CD14-positive monocyte (primary cell): ENCODE results near the gene PTGDR. TPM values are rescaled to one million over a fixed set of nuclear protein-coding genes. Genes with fewer than 3 reads are reported as not detected.
A peak's percentile ranks its signal among the peaks of the same experiment; 100 is the strongest.

Experiments
- DNase-seq, 3 donors: peaks; one replicate each; pipeline ENCODE4 v3.0.0-alpha.2; 2011 to 2022
- H2AFZ ChIP-seq: 2 replicates; pipeline ENCODE4 v1.6.0; 2012; ENCODE audit warnings: mild to moderate bottlenecking, low read depth, low read length, inconsistent platforms; ENCODE audit not compliant: insufficient read depth, poor library complexity, severe bottlenecking
- H3K27ac ChIP-seq, 2 donors: 1 replicate in 1 of 2; 2 replicates in 1 of 2; pipeline ENCODE4 v1.5.1; 2012 to 2013; ENCODE audit warnings: low read length in 2 of 2, control low read depth in 1 of 2, inconsistent platforms in 1 of 2, low read depth in 1 of 2, mild to moderate bottlenecking in 1 of 2
- H3K27me3 ChIP-seq, 2 donors: one replicate each; pipeline versions ENCODE4 v1.6.0 to v1.6.1; 2011 to 2013; ENCODE audit warnings: low read length in 2 of 2; ENCODE audit not compliant: control insufficient read depth in 2 of 2, insufficient read depth in 2 of 2
- H3K36me3 ChIP-seq, 2 donors: replicated peaks in 1 of 2; 1 replicate in 1 of 2; 2 replicates in 1 of 2; pipeline versions ENCODE4 v1.5.1 to v1.6.1; 2012 to 2013; ENCODE audit warnings: low read length in 2 of 2, control low read depth in 1 of 2, inconsistent platforms in 1 of 2, mild to moderate bottlenecking in 1 of 2; ENCODE audit not compliant: insufficient read depth in 2 of 2, control insufficient read depth in 1 of 2
- H3K4me1 ChIP-seq, 2 donors: 1 replicate in 1 of 2; 2 replicates in 1 of 2; pipeline versions ENCODE4 v1.5.1 to v1.6.1; 2012 to 2013; ENCODE audit warnings: low read length in 2 of 2, control low read depth in 1 of 2, inconsistent platforms in 1 of 2, mild to moderate bottlenecking in 1 of 2, moderate library complexity in 1 of 2; ENCODE audit not compliant: insufficient read depth in 2 of 2, control insufficient read depth in 1 of 2
- H3K4me2 ChIP-seq: replicated peaks from 2 replicates; pipeline ENCODE3; 2012; ENCODE audit warnings: low read length, moderate library complexity, mild to moderate bottlenecking; ENCODE audit not compliant: poor library complexity, severe bottlenecking; ENCODE audit errors: extremely low read depth
- H3K4me3 ChIP-seq, 3 experiments: fragments of 200-600 bp in 1 of 3; sonication (generic) in 1 of 3; replicated peaks in 1 of 3; 1 replicate in 2 of 3; 2 replicates in 1 of 3; pipeline ENCODE4 v1.5.1; 2011 to 2013; ENCODE audit warnings: low read length in 3 of 3, mild to moderate bottlenecking in 3 of 3, control low read depth in 2 of 3, low read depth in 2 of 3, inconsistent platforms in 1 of 3, moderate library complexity in 1 of 3
- H3K79me2 ChIP-seq: 2 replicates; pipeline ENCODE4 v1.6.0; 2012; ENCODE audit warnings: mild to moderate bottlenecking, control low read depth, inconsistent platforms, low read length, moderate library complexity; ENCODE audit not compliant: insufficient read depth
- H3K9ac ChIP-seq: 2 replicates; pipeline ENCODE4 v1.6.0; 2017; ENCODE audit warnings: low read length, mild to moderate bottlenecking; ENCODE audit not compliant: insufficient read depth, poor library complexity, severe bottlenecking
- H3K9me3 ChIP-seq, 2 donors: replicated peaks in 1 of 2; 1 replicate in 1 of 2; 2 replicates in 1 of 2; pipeline versions ENCODE4 v1.5.1 to v1.6.1; 2012 to 2013; ENCODE audit warnings: low read length in 2 of 2, control low read depth in 1 of 2; ENCODE audit not compliant: control insufficient read depth in 1 of 2, insufficient read depth in 1 of 2
- H4K20me1 ChIP-seq: 2 replicates; pipeline ENCODE4 v1.6.0; 2012; ENCODE audit warnings: mild to moderate bottlenecking, low read length, control low read depth, moderate library complexity; ENCODE audit not compliant: insufficient read depth
- H3K27ac Mint-ChIP-seq, 7 donors: one replicate each; pipeline ENCODE4 v1.8.0; 2020; ENCODE audit warnings: mild to moderate bottlenecking in 7 of 7, mixed read lengths in 7 of 7, moderate library complexity in 6 of 7, inconsistent platforms in 2 of 7
- H3K27me3 Mint-ChIP-seq, 3 donors: one replicate each; pipeline ENCODE4 v1.8.0; 2021 to 2022; ENCODE audit warnings: low read depth in 3 of 3, mild to moderate bottlenecking in 3 of 3, mixed read lengths in 3 of 3, moderate library complexity in 3 of 3, inconsistent platforms in 1 of 3
- H3K36me3 Mint-ChIP-seq, 2 donors: one replicate each; pipeline ENCODE4 v1.8.0; 2020; ENCODE audit warnings: mixed read lengths in 2 of 2, inconsistent platforms in 1 of 2, mild to moderate bottlenecking in 1 of 2
- H3K4me1 Mint-ChIP-seq: one replicate; pipeline ENCODE4 v1.8.0; 2020; ENCODE audit warnings: mild to moderate bottlenecking, mixed read lengths
- H3K4me3 Mint-ChIP-seq, 2 donors: one replicate each; pipeline ENCODE4 v1.8.0; 2020; ENCODE audit warnings: mild to moderate bottlenecking in 2 of 2, mixed read lengths in 2 of 2, moderate library complexity in 1 of 2
- H3K9me3 Mint-ChIP-seq, 7 donors: one replicate each; pipeline ENCODE4 v1.8.0; 2020 to 2022; ENCODE audit warnings: mixed read lengths in 7 of 7, mild to moderate bottlenecking in 6 of 7, moderate library complexity in 6 of 7, inconsistent platforms in 2 of 7
- CTCF ChIP-seq: fragments of 200-600 bp; IDR thresholded peaks from one replicate; pipeline ENCODE4 v1.8.0; 2022; ENCODE audit warnings: antibody characterized with exemption, mild to moderate bottlenecking
- WGBS: methylation state at CpG from one replicate; pipeline ENCODE4 v1.1.5; 2013; ENCODE audit warnings: missing lambda C conversion rate; ENCODE audit not compliant: insufficient coverage; 5-methylcytosine and 5-hydroxymethylcytosine counted together
- intact Hi-C, 2 donors: fragments of 100-400 bp; cut with micrococcal nuclease; formaldehyde crosslinking; loops; one replicate each; pipeline versions ENCODE4 v1.15.0 to v1.15.1; 2023
- polyA plus RNA-seq, 3 donors: library from polyadenylated mRNA; depleted of rRNA in 1 of 3; unstranded in 2 of 3; stranded (reverse) in 1 of 3; fragments of 300-500 nt in 2 of 3; fragments of >200 nt in 1 of 3; fragmentation: Illumina TruSeq in 2 of 3; gene quantifications; 1 replicate in 2 of 3; 2 replicates in 1 of 3; pipeline ENCODE4 v1.2.3, GENCODE V29; 2012 to 2021

PTGDR gene
- polyA plus RNA-seq, 3 donors, result not detected

GRCh38 chr14:52313903-52314594 lies 46.6 kb downstream of the PTGDR start, which contains the start of gene PTGER2:
PTGER2 (plus strand) TSS chr14:52314312; CDS start chr14:52314549, 237 bp downstream.
- DNase-seq, result peak; percentile 90 to 96 (median 95)
- Histone ChIP-seq H3K4me2 (peak within 1 kb of the TSS; percentile 75), H3K36me3 (no peaks in the 10 kb centered on the region), H4K20me1 (no peaks in the 10 kb centered on the region), H2AFZ (peak within 1 kb of the TSS; percentile 62), H3K9ac (peak within 1 kb of the TSS; percentile 98), H3K27ac (peak within 1 kb of the TSS; percentile 87 to 97), H3K79me2 (peaks cover 88% of the 10 kb centered on the region), H3K4me3 (peak within 1 kb of the TSS; percentile 62 to 85 (median 85)), H3K4me1 (peaks cover 79 to 83% of the 10 kb centered on the region in 2 donors), H3K9me3 (no peaks in the 10 kb centered on the region), H3K27me3 (no peaks in the 10 kb centered on the region)
- peaks cover 0 to 5% (median 2%) of the 10 kb centered on the region in 3 donors for H3K27me3 Mint-ChIP-seq
- peaks cover 0 to 4% (median 0%) of the 10 kb centered on the region in 7 donors for H3K9me3 Mint-ChIP-seq
- H3K4me1 Mint-ChIP-seq, result peaks cover 79% of the 10 kb centered on the region
- intact Hi-C loops, result loop anchor here in 1 of 2 donors (2.0 to 10.0 kb wide), 5 partner anchors 13 to 381 kb away; partner anchors contain the start of genes ERO1A, GPR137C and TXNDC16
- H3K4me3 Mint-ChIP-seq, result peak within 1 kb of the TSS; percentile 99 to 100
- H3K36me3 Mint-ChIP-seq, result peaks cover 20 to 38% of the 10 kb centered on the region in 2 donors
- no peak for TF ChIP-seq CTCF
- H3K27ac Mint-ChIP-seq, result peak within 1 kb of the TSS; percentile 99 to 100 (median 99)
- WGBS, result under 1% methylated on average over 73 of the region's 73 CpGs

- peak overlapping the region; percentile 87 to 97 for H3K27ac ChIP-seq
- peaks cover 79% of the 10 kb centered on the region for H3K4me1 Mint-ChIP-seq
- H3K9me3 ChIP-seq, result no peaks in the 10 kb centered on the region
- H3K79me2 ChIP-seq, result peaks cover 88% of the 10 kb centered on the region
- H3K4me1 ChIP-seq, result peaks cover 71 to 83% of the 10 kb centered on the region in 2 donors
- H3K36me3 ChIP-seq, result no peaks in the 10 kb centered on the region
- H3K4me2 ChIP-seq, result peak overlapping the region; percentile 75
- H3K36me3 Mint-ChIP-seq, result peaks cover 25 to 38% of the 10 kb centered on the region in 2 donors
- H3K4me3 Mint-ChIP-seq, result peak overlapping the region; percentile 99 to 100
- H3K9ac ChIP-seq, result peak overlapping the region; percentile 98
- WGBS, result under 1% methylated on average over 48 of the region's 63 CpGs
- peak overlapping the region; percentile 62 to 85 (median 85) for H3K4me3 ChIP-seq
- peaks cover 0 to 5% (median 2%) of the 10 kb centered on the region in 3 donors for H3K27me3 Mint-ChIP-seq
- TF ChIP-seq CTCF, result no peak
- peaks cover 0 to 4% (median 0%) of the 10 kb centered on the region in 7 donors for H3K9me3 Mint-ChIP-seq
- intact Hi-C loops, result loop anchor here in 1 of 2 donors (5.0 to 10.0 kb wide), 4 partner anchors 33 to 380 kb away; partner anchors contain the start of genes ERO1A, GPR137C and TXNDC16
- peak; percentile 40 to 55 (median 54) for DNase-seq
- no peaks in the 10 kb centered on the region for H3K27me3 ChIP-seq
- peak overlapping the region; percentile 62 for H2AFZ ChIP-seq
- no peaks in the 10 kb centered on the region for H4K20me1 ChIP-seq
- peak overlapping the region; percentile 99 to 100 (median 99) for H3K27ac Mint-ChIP-seq
These were observed 47.3 kb downstream of the PTGDR start for GRCh38 chr14:52314595-52315354.
